IPS-15b (cell line): ENCODE data around the gene HS3ST3B1.
A peak's percentile ranks its signal among the peaks of the same experiment; 100 is the strongest.

Experiments
- H3K27me3 ChIP-seq: one replicate; pipeline ENCODE4 v1.6.1; 2013; ENCODE audit warnings: low read length; ENCODE audit not compliant: control insufficient read depth, insufficient read depth
- H3K36me3 ChIP-seq: one replicate; pipeline ENCODE4 v1.6.1; 2013; ENCODE audit warnings: low read length; ENCODE audit not compliant: control insufficient read depth, insufficient read depth
- H3K4me1 ChIP-seq: one replicate; pipeline ENCODE4 v1.6.1; 2013; ENCODE audit warnings: mild to moderate bottlenecking, low read length; ENCODE audit not compliant: control insufficient read depth, insufficient read depth
- H3K4me3 ChIP-seq: one replicate; pipeline ENCODE4 v1.5.1; 2013; ENCODE audit warnings: low read depth, low read length
- H3K9ac ChIP-seq: one replicate; pipeline ENCODE4 v1.6.1; 2013; ENCODE audit warnings: low read depth, mild to moderate bottlenecking, low read length
- H3K9me3 ChIP-seq: one replicate; pipeline ENCODE4 v1.6.1; 2013; ENCODE audit warnings: mild to moderate bottlenecking, low read length; ENCODE audit not compliant: control insufficient read depth, insufficient read depth

Gene HS3ST3B1

GRCh38 chr17:14304222-14304772 lies 3.4 kb downstream of the HS3ST3B1 start:
- Histone ChIP-seq H3K36me3 (no peaks in the 10 kb centered on the region), H3K9me3 (no peaks in the 10 kb centered on the region), H3K4me1 (peaks cover 33% of the 10 kb centered on the region), H3K27me3 (peaks cover 70% of the 10 kb centered on the region), H3K4me3 (peak overlapping the region; percentile 81), H3K9ac (no peak overlapping the region)

DNA sequence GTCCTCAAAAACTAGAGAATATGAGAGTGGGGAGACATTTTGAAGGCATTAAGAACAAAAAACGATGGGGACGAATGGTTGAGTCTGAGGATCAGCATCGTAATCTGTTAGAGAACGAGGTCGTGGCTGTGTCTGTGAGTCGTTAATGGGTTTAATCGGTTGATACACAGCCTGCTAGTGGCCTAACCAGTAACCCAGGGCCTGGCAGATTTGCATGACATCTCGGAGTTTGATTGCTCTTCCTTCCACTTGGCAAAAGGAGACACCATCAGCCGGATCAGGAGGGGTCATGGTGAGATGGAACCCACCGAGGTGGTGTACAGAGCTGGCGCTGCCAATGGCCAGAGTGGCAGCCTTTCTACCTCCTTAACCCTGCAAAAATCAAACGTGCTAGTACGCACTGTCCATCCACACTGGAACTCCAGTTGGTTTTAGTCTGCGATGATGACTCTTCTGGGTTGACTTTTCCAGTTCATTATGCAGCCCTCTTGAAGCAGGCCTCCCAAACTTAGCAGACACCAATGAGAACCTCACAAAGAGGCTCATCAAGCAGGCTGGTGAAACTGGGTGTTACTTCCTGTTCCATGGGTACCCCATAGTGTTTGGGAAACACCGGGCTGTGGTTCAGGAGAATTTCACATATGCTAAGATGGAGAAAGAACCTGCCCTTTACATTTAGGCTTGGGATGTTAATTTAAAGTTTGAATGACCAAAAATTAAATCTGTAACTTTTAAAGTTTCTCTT lies 4.1 kb downstream of the HS3ST3B1 start:
- no peak overlapping the region for H3K9ac ChIP-seq
- H3K4me3 ChIP-seq = peak overlapping the region; percentile 81
- no peaks in the 10 kb centered on the region for H3K36me3 ChIP-seq
- H3K27me3 ChIP-seq = peaks cover 64% of the 10 kb centered on the region
- no peaks in the 10 kb centered on the region for H3K9me3 ChIP-seq
- H3K4me1 ChIP-seq = peaks cover 32% of the 10 kb centered on the region

GRCh38 chr17:14305785-14306496 lies 5.1 kb downstream of the HS3ST3B1 start:
- Histone ChIP-seq H3K4me1 (peaks cover 29% of the 10 kb centered on the region), H3K36me3 (no peaks in the 10 kb centered on the region), H3K4me3 (no peak overlapping the region), H3K9me3 (no peaks in the 10 kb centered on the region), H3K9ac (no peak overlapping the region), H3K27me3 (peaks cover 62% of the 10 kb centered on the region)

GRCh38 chr17:14306596-14306995 lies 5.7 kb downstream of the HS3ST3B1 start:
- peaks cover 67% of the 10 kb centered on the region for H3K27me3 ChIP-seq
- H3K4me3 ChIP-seq = no peak overlapping the region
- H3K4me1 ChIP-seq = peaks cover 32% of the 10 kb centered on the region
- no peaks in the 10 kb centered on the region for H3K9me3 ChIP-seq
- no peak overlapping the region for H3K9ac ChIP-seq
- H3K36me3 ChIP-seq = no peaks in the 10 kb centered on the region

GRCh38 chr17:14307560-14308024 lies 6.7 kb downstream of the HS3ST3B1 start:
- H3K4me3 ChIP-seq = no peak overlapping the region
- H3K36me3 ChIP-seq = no peaks in the 10 kb centered on the region
- H3K9ac ChIP-seq = no peak overlapping the region
- H3K27me3 ChIP-seq = peaks cover 59% of the 10 kb centered on the region
- H3K4me1 ChIP-seq = peaks cover 38% of the 10 kb centered on the region
- H3K9me3 ChIP-seq = no peaks in the 10 kb centered on the region

- H3K36me3 ChIP-seq = no peaks in the 10 kb centered on the region
- H3K4me1 ChIP-seq = peaks cover 35% of the 10 kb centered on the region
- H3K9ac ChIP-seq = peak overlapping the region; percentile 57
- H3K9me3 ChIP-seq = no peaks in the 10 kb centered on the region
- H3K27me3 ChIP-seq = peaks cover 49% of the 10 kb centered on the region
- peak overlapping the region; percentile 53 for H3K4me3 ChIP-seq
Observed at GRCh38 chr17:14308636-14308964, 7.7 kb downstream of the HS3ST3B1 start.

- peak overlapping the region; percentile 83 for H3K4me3 ChIP-seq
- H3K9me3 ChIP-seq = no peaks in the 10 kb centered on the region
- no peaks in the 10 kb centered on the region for H3K36me3 ChIP-seq
- peaks cover 35% of the 10 kb centered on the region for H3K4me1 ChIP-seq
- H3K9ac ChIP-seq = peak overlapping the region; percentile 57
- H3K27me3 ChIP-seq = peaks cover 42% of the 10 kb centered on the region
Observed at GRCh38 chr17:14308965-14309879, 8.3 kb downstream of the HS3ST3B1 start.

DNA sequence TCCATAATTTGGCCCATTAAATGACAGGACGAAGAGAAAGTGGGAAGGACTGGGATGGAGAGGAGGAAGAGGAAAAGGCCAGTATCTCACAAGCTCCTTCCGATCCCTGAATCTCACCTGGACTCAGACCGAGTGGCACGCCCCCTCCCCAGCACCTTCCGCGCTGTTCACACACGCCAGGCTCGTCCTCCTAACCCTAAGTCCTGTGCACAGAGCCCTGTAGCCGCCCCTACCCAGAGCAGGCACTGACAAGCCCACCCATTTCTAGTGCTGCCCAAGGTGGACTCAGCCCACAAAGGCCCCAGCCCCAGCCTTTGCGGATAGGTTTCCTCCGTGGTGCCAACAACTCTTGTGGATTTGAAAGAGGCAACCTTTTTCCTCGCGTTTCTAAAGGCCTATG lies 9.2 kb downstream of the HS3ST3B1 start:
- H3K36me3 ChIP-seq = no peaks in the 10 kb centered on the region
- peak overlapping the region; percentile 83 for H3K4me3 ChIP-seq
- peaks cover 34% of the 10 kb centered on the region for H3K27me3 ChIP-seq
- H3K4me1 ChIP-seq = peaks cover 26% of the 10 kb centered on the region
- H3K9me3 ChIP-seq = no peaks in the 10 kb centered on the region
- no peak overlapping the region for H3K9ac ChIP-seq

DNA sequence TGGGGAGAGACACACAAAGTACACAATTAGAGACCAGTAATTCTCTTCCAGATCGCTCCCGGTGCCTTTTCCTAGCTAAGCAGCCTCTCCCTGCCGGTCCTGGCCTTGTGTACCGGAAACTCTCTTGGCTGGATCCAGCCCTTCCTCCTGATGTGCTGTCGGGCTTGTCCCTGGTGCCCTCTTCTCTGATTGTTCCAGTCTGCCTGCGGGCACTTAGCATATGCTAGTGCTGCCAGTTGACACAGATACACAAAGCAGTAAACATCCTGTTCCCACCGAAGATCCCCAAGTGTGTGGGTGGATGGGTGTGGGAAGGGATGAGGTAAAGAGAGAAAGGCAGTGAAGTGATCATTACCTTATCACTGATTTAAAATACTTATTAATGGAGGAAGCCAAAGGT lies 9.7 kb downstream of the HS3ST3B1 start:
- H3K9me3 ChIP-seq = no peaks in the 10 kb centered on the region
- peaks cover 26% of the 10 kb centered on the region for H3K4me1 ChIP-seq
- H3K4me3 ChIP-seq = peak overlapping the region; percentile 83
- H3K36me3 ChIP-seq = no peaks in the 10 kb centered on the region
- no peak overlapping the region for H3K9ac ChIP-seq
- H3K27me3 ChIP-seq = peaks cover 29% of the 10 kb centered on the region

DNA sequence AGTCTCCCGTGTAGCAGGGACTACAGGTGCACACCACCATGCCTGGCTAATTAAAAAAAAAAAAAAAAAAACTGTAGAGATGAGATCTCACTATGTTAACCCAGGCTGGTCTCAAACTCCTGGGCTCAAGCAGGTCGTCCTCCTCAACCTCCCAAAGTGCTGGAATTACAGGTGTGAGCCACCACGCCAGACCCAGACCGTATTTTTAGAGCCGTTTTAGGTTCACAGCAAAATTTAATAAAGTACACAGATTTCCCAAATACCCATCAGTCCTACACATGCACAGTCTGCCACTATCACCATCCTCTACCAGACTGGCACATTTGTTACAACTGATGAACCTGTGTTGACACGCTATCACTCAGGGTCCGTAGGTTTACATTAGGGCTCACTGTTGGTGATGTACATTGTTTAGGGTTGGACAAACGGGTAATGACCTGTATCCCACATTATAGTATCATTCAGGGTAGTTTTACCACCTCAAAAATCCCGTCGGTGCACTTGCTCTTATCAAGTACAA lies 10.4 kb downstream of the HS3ST3B1 start:
- Histone ChIP-seq H3K27me3 (peaks cover 22% of the 10 kb centered on the region), H3K9me3 (no peaks in the 10 kb centered on the region), H3K4me1 (peaks cover 26% of the 10 kb centered on the region), H3K9ac (no peak overlapping the region), H3K36me3 (no peaks in the 10 kb centered on the region), H3K4me3 (no peak overlapping the region)

DNA sequence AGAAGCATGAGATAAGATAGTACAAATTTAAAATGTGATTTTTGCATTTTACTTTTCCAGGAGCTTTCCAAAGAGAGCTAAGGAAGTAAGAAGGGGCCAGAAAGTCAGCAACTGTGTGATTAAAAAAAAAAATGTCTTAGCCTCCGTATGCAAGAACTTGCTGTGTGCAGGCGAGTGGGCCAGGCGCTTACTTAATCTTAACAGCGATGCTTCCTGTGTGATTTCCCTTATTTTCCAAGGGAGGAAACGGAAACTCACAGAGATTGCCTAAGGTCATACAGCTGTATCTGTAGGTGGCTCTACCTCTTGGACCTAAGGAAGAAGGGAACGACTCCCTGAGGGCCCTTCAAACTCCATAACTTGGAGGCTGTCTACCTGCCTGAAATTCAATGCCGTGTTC lies 11.1 kb downstream of the HS3ST3B1 start:
- peaks cover 28% of the 10 kb centered on the region for H3K4me1 ChIP-seq
- peaks cover 15% of the 10 kb centered on the region for H3K27me3 ChIP-seq
- no peak overlapping the region for H3K9ac ChIP-seq
- no peak overlapping the region for H3K4me3 ChIP-seq
- H3K9me3 ChIP-seq = no peaks in the 10 kb centered on the region
- no peaks in the 10 kb centered on the region for H3K36me3 ChIP-seq
